Neural progenitor cell (in vitro differentiated cells): ENCODE results near the gene EVI5L.

Source experiments
- CTCF ChIP-seq: fragments of 200-600 bp; sonication (generic); IDR thresholded peaks from 2 replicates; pipeline ENCODE4 v1.5.1; 2017; ENCODE audit warnings: antibody characterized with exemption, mild to moderate bottlenecking
- EZH2 ChIP-seq: fragments of 200-600 bp; sonication (generic); IDR thresholded peaks from 2 replicates; pipeline ENCODE4 v1.6.1; 2017; ENCODE audit warnings: antibody characterized with exemption, mild to moderate bottlenecking, moderate library complexity
- EZH2phosphoT487 ChIP-seq: fragments of 200-600 bp; sonication (generic); IDR thresholded peaks from 2 replicates; pipeline ENCODE4 v1.6.1; 2017; ENCODE audit warnings: antibody characterized with exemption

- TF ChIP-seq CTCF (no peak), EZH2 (peak; percentile 35), EZH2phosphoT487 (peak; percentile 19)
These were observed 41.1 kb upstream of the EVI5L start for GRCh38 chr19:7788933-7789323.
